ENCODE measurements around the gene MRPL36. TPM values are rescaled to one million over a fixed set of nuclear protein-coding genes. Genes with fewer than 3 reads are reported as not detected.

The MRPL36 gene
- total and polyA plus RNA-seq, 2 donors (not counting 3 experiments of a cell fraction or from before 2014, with no cell fraction given), result 70.3 to 72.7 TPM

DNA sequence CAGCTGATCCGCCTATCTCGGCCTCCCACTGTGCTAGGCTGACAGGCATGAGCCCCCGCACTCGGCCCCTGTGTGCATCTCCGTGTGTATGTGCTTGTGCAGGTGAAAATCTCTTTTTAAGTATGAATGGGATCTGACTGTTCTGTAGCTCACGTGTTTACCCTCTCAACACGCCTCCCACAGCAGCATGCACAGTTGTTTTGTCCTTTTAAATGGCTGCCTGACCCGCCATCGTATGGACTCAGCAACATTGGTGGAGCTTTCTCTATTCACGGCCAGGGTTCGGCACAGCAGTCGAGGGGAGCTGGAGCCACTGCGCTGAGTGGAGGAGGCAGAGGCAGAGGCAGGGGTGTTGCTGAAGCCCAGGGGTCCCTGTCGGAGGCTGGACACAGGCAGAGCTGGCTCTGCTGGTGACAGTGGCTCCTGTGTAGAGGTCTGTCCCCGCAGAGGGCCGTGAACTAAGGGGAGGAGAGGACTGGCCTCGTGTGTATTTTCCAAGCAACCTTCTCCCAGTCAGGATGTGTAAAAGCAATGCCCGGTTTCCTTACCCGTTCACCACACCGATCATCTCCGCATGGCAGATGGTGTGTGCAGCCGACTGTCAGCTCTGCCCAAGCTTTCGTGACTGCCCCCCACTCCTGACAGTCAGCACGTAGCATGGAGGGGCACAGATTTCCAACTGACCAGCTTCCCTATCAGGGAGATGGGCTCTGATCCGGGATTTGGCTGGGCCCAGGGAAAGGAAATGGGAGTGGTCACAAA lies 37.3 kb downstream of the MRPL36 start:
- H4K20me1 ChIP-seq (replicated peaks; ENCODE audit: control insufficient read depth, extremely low read depth, insufficient read depth, low read length), result no peaks in the 10 kb centered on the region
- intact Hi-C loops (cut with micrococcal nuclease), result no loop called here
- H3K4me2 ChIP-seq (ENCODE audit: insufficient read depth, low read length), result no peak overlapping the region
- no peaks in the 10 kb centered on the region for H3K9me3 ChIP-seq (replicated peaks; ENCODE audit: control insufficient read depth, insufficient read depth, low read length)
- no peaks in the 10 kb centered on the region for H3K36me3 ChIP-seq (ENCODE audit: control insufficient read depth in 2 of 2, extremely low read depth in 1 of 2, insufficient read depth in 2 of 2, low read length in 2 of 2)
- no peak overlapping the region for H3K4me3 ChIP-seq (replicated peaks in 1 of 3; ENCODE audit: insufficient read depth in 1 of 3, low read depth in 1 of 3, low read length in 3 of 3)
- BruUV-seq (replicated peaks), result no TSS peak
- no peaks in the 10 kb centered on the region for H3K4me1 ChIP-seq (ENCODE audit: control insufficient read depth, extremely low read depth, insufficient read depth, low read length)
- no peaks in the 10 kb centered on the region for H3K9me1 ChIP-seq (replicated peaks; ENCODE audit: control insufficient read depth, extremely low read depth, insufficient read depth, low read length)
- dilution Hi-C loops (cut with MboI; ENCODE audit: extremely low pct_ligation_motif_present, low sequenced_read_pairs), result no loop called here
- POLR2A ChIA-PET, result no interaction called here
- no peak for TF ChIP-seq EZH2 (IDR thresholded peaks at IDR 0.05; ENCODE audit: borderline replicate concordance, low read depth, low read length, severe bottlenecking)
- no peak for TF ChIP-seq POLR2A (IDR thresholded peaks at IDR 0.05; ENCODE audit: low read depth, low read length)
- TF ChIP-seq JUN (IDR thresholded peaks at IDR 0.05; ENCODE audit: borderline replicate concordance, insufficient read depth, insufficient read length, low read depth), result no peak
- TF ChIP-seq POLR2AphosphoS5 (IDR thresholded peaks at IDR 0.05; ENCODE audit: insufficient read depth, low read depth, low read length), result no peak
- TF ChIP-seq, protein P1, sequence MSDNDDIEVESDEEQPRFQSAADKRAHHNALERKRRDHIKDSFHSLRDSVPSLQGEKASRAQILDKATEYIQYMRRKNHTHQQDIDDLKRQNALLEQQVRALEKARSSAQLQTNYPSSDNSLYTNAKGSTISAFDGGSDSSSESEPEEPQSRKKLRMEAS (IDR thresholded peaks at IDR 0.05; ENCODE audit: insufficient read depth, insufficient read length), result no peak
- TF ChIP-seq, protein P2, sequence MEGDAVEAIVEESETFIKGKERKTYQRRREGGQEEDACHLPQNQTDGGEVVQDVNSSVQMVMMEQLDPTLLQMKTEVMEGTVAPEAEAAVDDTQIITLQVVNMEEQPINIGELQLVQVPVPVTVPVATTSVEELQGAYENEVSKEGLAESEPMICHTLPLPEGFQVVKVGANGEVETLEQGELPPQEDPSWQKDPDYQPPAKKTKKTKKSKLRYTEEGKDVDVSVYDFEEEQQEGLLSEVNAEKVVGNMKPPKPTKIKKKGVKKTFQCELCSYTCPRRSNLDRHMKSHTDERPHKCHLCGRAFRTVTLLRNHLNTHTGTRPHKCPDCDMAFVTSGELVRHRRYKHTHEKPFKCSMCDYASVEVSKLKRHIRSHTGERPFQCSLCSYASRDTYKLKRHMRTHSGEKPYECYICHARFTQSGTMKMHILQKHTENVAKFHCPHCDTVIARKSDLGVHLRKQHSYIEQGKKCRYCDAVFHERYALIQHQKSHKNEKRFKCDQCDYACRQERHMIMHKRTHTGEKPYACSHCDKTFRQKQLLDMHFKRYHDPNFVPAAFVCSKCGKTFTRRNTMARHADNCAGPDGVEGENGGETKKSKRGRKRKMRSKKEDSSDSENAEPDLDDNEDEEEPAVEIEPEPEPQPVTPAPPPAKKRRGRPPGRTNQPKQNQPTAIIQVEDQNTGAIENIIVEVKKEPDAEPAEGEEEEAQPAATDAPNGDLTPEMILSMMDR (IDR thresholded peaks at IDR 0.05; ENCODE audit: extremely low read depth in 1 of 2, insufficient read depth in 1 of 2, low read depth in 1 of 2, low read length in 2 of 2), result no peak
- TF ChIP-seq FOS (IDR thresholded peaks at IDR 0.05; ENCODE audit: borderline replicate concordance, insufficient read depth, low read length), result no peak
- TF ChIP-seq GATA2 (IDR thresholded peaks at IDR 0.05; ENCODE audit: insufficient read depth, insufficient read length, low read depth, low read length), result no peak
- no peak for TF ChIP-seq MYC (IDR thresholded peaks at IDR 0.05; ENCODE audit: low read depth, low read length)
- CTCF ChIA-PET, result interaction anchor here (1.1 to 4.1 kb wide), 8 partner anchors 11 to 278 kb away, joined by 3 to 84 read pairs (median 6); no protein-coding TSS in a partner anchor
- H3K9ac ChIP-seq (replicated peaks; ENCODE audit: extremely low read depth, insufficient read depth, low read length), result no peak overlapping the region
- DNase-seq (ENCODE audit: low read depth, low spot score) (no peak), FAIRE-seq (no peak)
- H2AFZ ChIP-seq (ENCODE audit: low read depth, low read length), result no peak overlapping the region
- peaks cover 0 to 2% of the 10 kb centered on the region in 2 experiments for H3K27me3 ChIP-seq (ENCODE audit: control insufficient read depth in 2 of 2, insufficient read depth in 2 of 2, low read length in 2 of 2)
- no peaks in the 10 kb centered on the region for H3K79me2 ChIP-seq (ENCODE audit: control insufficient read depth, insufficient read depth, low read length)
- H3K27ac ChIP-seq (ENCODE audit: insufficient read depth, low read depth, low read length), result no peak overlapping the region

Measured in endothelial cell of umbilical vein (primary cell).